Kidney (tissue), 14 donors: ENCODE results near the gene AKIP1. TPM values are rescaled to one million over a fixed set of nuclear protein-coding genes. Genes with fewer than 3 reads are reported as not detected.

Source experiments
- DNase-seq, 5 donors: peaks; one replicate each; pipeline ENCODE4 v3.0.0-alpha.2; 2013 to 2020
- FAIRE-seq: peaks from 2 replicates; lab custom pipeline; 2012; peaks lifted over from hg19 to GRCh38; lab: Jason Lieb, UNC
- H3K27ac ChIP-seq, 2 donors: one replicate each; pipeline ENCODE4 v1.7.0; 2013; ENCODE audit warnings: low read depth in 2 of 2, low read length in 2 of 2, inconsistent platforms in 1 of 2
- H3K27me3 ChIP-seq: one replicate; pipeline ENCODE4 v1.7.1; 2013; ENCODE audit warnings: low read length, inconsistent platforms; ENCODE audit not compliant: control insufficient read depth, insufficient read depth
- H3K36me3 ChIP-seq, 3 donors: one replicate each; pipeline versions ENCODE4 v1.7.0 to v1.7.1; 2013; ENCODE audit warnings: low read length in 3 of 3, control low read depth in 1 of 3, inconsistent platforms in 1 of 3; ENCODE audit not compliant: insufficient read depth in 3 of 3, control insufficient read depth in 2 of 3
- H3K4me1 ChIP-seq, 3 donors: one replicate each; pipeline versions ENCODE4 v1.7.0 to v1.7.1; 2013; ENCODE audit warnings: low read length in 3 of 3, inconsistent platforms in 1 of 3, low read depth in 1 of 3; ENCODE audit not compliant: control insufficient read depth in 2 of 3, insufficient read depth in 2 of 3
- H3K4me3 ChIP-seq, 3 donors: one replicate each; pipeline versions ENCODE4 v1.7.0 to v1.8.1; 2013; ENCODE audit warnings: low read length in 3 of 3, control low read depth in 1 of 3, inconsistent platforms in 1 of 3
- H3K9ac ChIP-seq, 3 donors: one replicate each; pipeline versions ENCODE4 v1.7.0 to v1.7.1; 2013; ENCODE audit warnings: low read length in 3 of 3, control low read depth in 1 of 3, inconsistent platforms in 1 of 3
- H3K9me3 ChIP-seq, 3 donors: one replicate each; pipeline versions ENCODE4 v1.7.0 to v1.7.1; 2013; ENCODE audit warnings: low read length in 3 of 3, control low read depth in 1 of 3, inconsistent platforms in 1 of 3; ENCODE audit not compliant: control insufficient read depth in 2 of 3, insufficient read depth in 1 of 3
- CTCF ChIP-seq: IDR thresholded peaks from 3 replicates; pipeline ENCODE4 v1.5.1; 2012; ENCODE audit warnings: mild to moderate bottlenecking, moderate library complexity, borderline replicate concordance; ENCODE audit not compliant: insufficient read depth; ENCODE audit errors: extremely low read depth
- intact Hi-C: fragments of 100-400 bp; cut with DNase I; formaldehyde crosslinking; loops from one replicate; pipeline ENCODE4 v1.11.1; 2022
- polyA plus RNA-seq: library from polyadenylated mRNA; stranded (reverse); fragments of 350-450 nt; fragmentation: Illumina TruSeq; extraction: RNeasy Lipid Tissue Mini Kit (QIAGEN cat#74804); gene quantifications from one replicate; pipeline ENCODE4 v1.2.3, GENCODE V29; 2014; ENCODE audit warnings: low read depth, low replicate concordance; ENCODE audit not compliant: insufficient read depth
- total RNA-seq: library from RNA; stranded (reverse); fragmentation: NEBNext Ultra II Directional; extraction: Animal tissue kit (Norgen Biotek cat#: 25700); gene quantifications from one replicate; pipeline ENCODE4 v1.2.1, GENCODE V29; 2021
- donor health status: control.
- donor health status: control.
- donor health status: control.
- donor health status: control.
- donor health status: control.
- donor health status: DM: yes; HTN: yes; CAD: no.
- donor health status: Normal renal cell carcinoma (clear cell type).

AKIP1 gene
- total and polyA plus RNA-seq, 2 donors from 2014 or later, result 23.7 to 27.3 TPM

GRCh38 chr11:8937659-8938058 lies 26.7 kb downstream of the AKIP1 start:
- intact Hi-C loops, result no loop called here
- no peaks in the 10 kb centered on the region for H3K36me3 ChIP-seq
- no peak for TF ChIP-seq CTCF
- DNase-seq (no peak), FAIRE-seq (no peak)
- no peak overlapping the region for H3K9ac ChIP-seq
- no peaks in the 10 kb centered on the region for H3K4me1 ChIP-seq
- H3K27ac ChIP-seq, result no peak overlapping the region
- H3K9me3 ChIP-seq, result no peaks in the 10 kb centered on the region
- no peak overlapping the region for H3K4me3 ChIP-seq
- H3K27me3 ChIP-seq, result no peaks in the 10 kb centered on the region

DNA sequence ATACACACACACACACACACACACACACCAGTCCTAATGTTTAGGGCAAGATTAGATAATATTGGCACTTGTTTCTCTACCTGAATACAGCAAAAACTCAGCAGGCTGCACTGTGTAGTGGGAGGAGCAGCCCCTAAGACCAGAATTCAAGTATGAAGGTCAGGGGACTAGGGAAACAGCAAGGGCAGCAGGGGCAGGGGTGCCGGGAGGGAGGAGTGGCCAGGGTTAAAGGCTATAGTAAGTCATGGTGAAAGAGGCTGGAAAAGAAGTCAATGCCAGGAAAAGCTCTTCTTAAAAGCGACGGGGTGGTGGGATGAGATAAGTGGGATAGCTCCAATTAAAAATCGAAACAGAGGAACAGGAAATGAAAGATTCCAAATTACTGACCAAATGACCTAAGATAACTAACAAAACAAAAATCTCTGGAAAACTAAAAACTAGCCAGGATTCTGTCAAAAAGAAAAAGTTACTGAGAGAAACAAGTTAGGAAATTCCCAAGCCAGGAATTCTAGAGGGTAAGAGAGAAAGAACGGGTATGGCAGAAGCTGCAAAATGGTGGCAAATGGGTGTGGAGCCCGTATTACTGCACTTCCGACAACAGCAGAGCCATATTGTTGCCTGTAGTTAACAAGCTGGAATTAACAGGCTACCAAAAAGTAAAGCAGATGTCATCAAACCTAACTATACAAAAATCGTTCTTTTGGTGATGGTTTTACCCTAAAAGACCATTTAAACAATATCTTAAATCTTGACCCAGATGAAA lies 30.5 kb downstream of the AKIP1 start:
- Histone ChIP-seq H3K9ac (no peak overlapping the region), H3K27ac (no peak overlapping the region), H3K4me1 (no peaks in the 10 kb centered on the region), H3K36me3 (no peaks in the 10 kb centered on the region), H3K9me3 (no peaks in the 10 kb centered on the region), H3K27me3 (no peaks in the 10 kb centered on the region), H3K4me3 (no peak overlapping the region)
- FAIRE-seq (no peak), DNase-seq (no peak)
- no peak for TF ChIP-seq CTCF
- intact Hi-C loops, result no loop called here

GRCh38 chr11:8942518-8943066 lies 31.6 kb downstream of the AKIP1 start, which contains the start of gene ASCL3:
TSS of gene ASCL3 (minus strand) at chr11:8943016. CDS start at chr11:8938161, 4,855 bp downstream.
- Histone ChIP-seq H3K4me3 (no peak within 1 kb of the TSS), H3K4me1 (no peaks in the 10 kb centered on the region), H3K36me3 (peaks cover 0 to 2% (median 0%) of the 10 kb centered on the region in 3 donors), H3K9ac (no peak within 1 kb of the TSS), H3K27me3 (no peaks in the 10 kb centered on the region), H3K27ac (no peak within 1 kb of the TSS), H3K9me3 (no peaks in the 10 kb centered on the region)
- intact Hi-C loops, result no loop called here
- no peak for TF ChIP-seq CTCF
- DNase-seq, result no peak
- no peak for FAIRE-seq
